Activated CD4-positive, alpha-beta memory T cell treated with anti-CD3 and anti-CD28 coated beads, Interleukin-2, amount 10 ng/mL, durations not matched to agents 7 days and 5 days (primary cell): Measurements from ENCODE around the gene A3GALT2. TPM values are rescaled to one million over a fixed set of nuclear protein-coding genes. Genes with fewer than 3 reads are reported as not detected.

Source experiments
- CTCF ChIA-PET: fragments of 350-600 bp; sonication (Branson Sonifier 250); formaldehyde crosslinking; loops from one replicate; lab custom pipeline; 2021; ENCODE audit warnings: antibody characterized with exemption, inconsistent platforms; lab: Charles Lee
- POLR2A ChIA-PET: fragments of 350-600 bp; sonication (Branson Sonifier 250); formaldehyde crosslinking; loops from one replicate; lab custom pipeline; 2021; ENCODE audit warnings: antibody characterized with exemption; lab: Charles Lee
- DNase-seq: peaks from one replicate; pipeline ENCODE4 v3.0.0-alpha.2; 2020
- H3K27ac Mint-ChIP-seq: one replicate; pipeline ENCODE4 v1.8.0; 2021; ENCODE audit warnings: mild to moderate bottlenecking, mixed read lengths
- H3K27me3 Mint-ChIP-seq: one replicate; pipeline ENCODE4 v1.8.0; 2021; ENCODE audit warnings: mixed read lengths
- H3K36me3 Mint-ChIP-seq: one replicate; pipeline ENCODE4 v1.8.0; 2021; ENCODE audit warnings: low read depth, mixed read lengths
- H3K4me1 Mint-ChIP-seq: one replicate; pipeline ENCODE4 v1.8.0; 2021; ENCODE audit warnings: mixed read lengths
- H3K4me3 Mint-ChIP-seq: one replicate; pipeline ENCODE4 v1.8.0; 2021; ENCODE audit warnings: mild to moderate bottlenecking, mixed read lengths
- H3K9me3 Mint-ChIP-seq: one replicate; pipeline ENCODE4 v1.8.0; 2021; ENCODE audit warnings: mixed read lengths
- total RNA-seq, 2 experiments: library from RNA; stranded (reverse); gene quantifications; one replicate each; pipeline ENCODE4 v1.2.3, GENCODE V29; 2021

The A3GALT2 gene
- total RNA-seq, 2 experiments from 2014 or later = not detected

DNA sequence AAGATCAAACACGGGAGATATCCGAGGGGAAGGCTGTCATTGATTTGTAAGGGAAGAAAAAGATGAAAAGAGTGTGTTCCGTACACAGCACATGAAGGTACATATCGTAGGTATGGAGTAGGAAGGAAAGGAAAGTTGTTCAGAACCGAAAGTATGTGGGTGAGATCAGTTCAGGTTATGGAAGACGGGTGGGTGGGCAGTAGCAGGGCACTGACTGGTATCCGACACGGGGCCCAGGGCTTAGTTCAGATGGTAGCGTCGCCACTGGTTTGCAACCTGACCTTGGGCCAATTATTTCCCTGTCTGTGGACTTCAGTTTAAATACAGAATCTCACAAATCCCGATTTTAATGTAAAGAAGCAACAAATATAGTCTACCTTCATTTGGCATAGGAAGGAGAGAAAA is 27.8 kb upstream of the A3GALT2 start:
- peaks cover 47% of the 10 kb centered on the region for H3K4me1 Mint-ChIP-seq

GRCh38 chr1:33348194-33348593 is 27.3 kb upstream of the A3GALT2 start:
- no peak for DNase-seq
- Mint-ChIP-seq H3K27ac (peak overlapping the region; percentile 83), H3K36me3 (peaks cover 31% of the 10 kb centered on the region), H3K27me3 (peaks cover 3% of the 10 kb centered on the region), H3K4me1 (peaks cover 47% of the 10 kb centered on the region), H3K9me3 (no peaks in the 10 kb centered on the region), H3K4me3 (peak overlapping the region; percentile 82)
- CTCF ChIA-PET = interaction anchor here (1.0 to 1.1 kb wide), 2 partner anchors 50 to 53 kb away, joined by 4 read pairs; no protein-coding TSS in a partner anchor
- POLR2A ChIA-PET = interaction anchor here (0.6 to 2.1 kb wide), 4 partner anchors 9 to 88 kb away, joined by 3 to 5 read pairs (median 4); no protein-coding TSS in a partner anchor

More for the DNA sequence above, 27.8 kb upstream of the A3GALT2 start:
- H3K9me3 Mint-ChIP-seq = no peaks in the 10 kb centered on the region
- H3K27me3 Mint-ChIP-seq = peaks cover 3% of the 10 kb centered on the region
- CTCF ChIA-PET = interaction anchor here (1.0 to 1.1 kb wide), 2 partner anchors 51 to 54 kb away, joined by 4 read pairs; no protein-coding TSS in a partner anchor
- H3K4me3 Mint-ChIP-seq = peak overlapping the region; percentile 82
- peak; percentile 25 for DNase-seq
- POLR2A ChIA-PET = interaction anchor here (0.7 to 2.7 kb wide), 7 partner anchors 10 to 221 kb away, joined by 3 to 12 read pairs (median 5); no protein-coding TSS in a partner anchor
- peaks cover 31% of the 10 kb centered on the region for H3K36me3 Mint-ChIP-seq
- H3K27ac Mint-ChIP-seq = peak overlapping the region; percentile 83

GRCh38 chr1:33347650-33347992 is 26.7 kb upstream of the A3GALT2 start:
- Mint-ChIP-seq H3K4me3 (peak overlapping the region; percentile 82), H3K27me3 (peaks cover 3% of the 10 kb centered on the region), H3K27ac (peak overlapping the region; percentile 3), H3K4me1 (peaks cover 48% of the 10 kb centered on the region), H3K9me3 (no peaks in the 10 kb centered on the region), H3K36me3 (peaks cover 36% of the 10 kb centered on the region)
- ChIA-PET POLR2A (interaction anchor here (0.6 to 2.1 kb wide), 3 partner anchors 8 to 33 kb away, joined by 3 to 5 read pairs (median 5); no protein-coding TSS in a partner anchor), CTCF (no interaction called here)
- DNase-seq = no peak

DNA sequence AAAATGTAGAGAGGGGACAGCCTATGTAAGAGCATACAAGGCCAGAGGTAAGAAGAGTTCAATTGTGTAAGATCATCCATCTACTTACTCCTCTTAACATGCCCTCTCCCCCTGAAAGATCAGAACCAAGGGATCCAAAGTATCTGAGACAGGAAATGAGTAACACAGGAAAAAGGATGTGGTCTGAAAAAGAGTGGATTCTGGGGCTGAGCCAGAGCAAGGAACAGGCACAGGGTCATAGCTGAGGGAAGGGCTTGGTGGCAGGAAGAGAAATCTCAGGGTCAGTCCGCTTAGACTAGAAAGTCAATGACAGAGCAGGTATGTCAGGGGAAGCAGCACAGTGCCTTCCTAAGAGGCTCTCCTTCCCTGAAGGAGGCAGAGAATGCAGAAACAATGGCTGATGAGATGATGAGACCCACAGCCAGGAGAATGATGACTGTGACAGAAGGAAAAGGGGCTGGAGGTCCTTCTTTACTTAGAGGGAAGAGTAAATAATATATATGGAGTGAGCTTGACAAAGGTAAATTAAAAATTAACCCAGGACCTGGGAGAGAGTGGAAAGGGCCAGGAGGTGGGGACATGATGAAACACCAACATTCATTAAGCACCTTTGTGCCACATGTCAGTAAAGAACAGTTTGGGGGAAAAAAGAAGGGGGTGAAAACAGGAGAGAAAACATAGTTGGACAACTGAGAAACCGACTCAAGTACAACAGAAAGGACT is 26.2 kb upstream of the A3GALT2 start:
- Mint-ChIP-seq H3K27me3 (peaks cover 3% of the 10 kb centered on the region), H3K27ac (peak overlapping the region; percentile 3), H3K9me3 (no peaks in the 10 kb centered on the region), H3K4me3 (peak overlapping the region; percentile 82), H3K36me3 (peaks cover 37% of the 10 kb centered on the region), H3K4me1 (peaks cover 48% of the 10 kb centered on the region)
- ChIA-PET CTCF (no interaction called here), POLR2A (interaction anchor here (1.9 to 2.1 kb wide), 2 partner anchors 8 to 17 kb away, joined by 5 read pairs; no protein-coding TSS in a partner anchor)
- DNase-seq = no peak

- no peak for DNase-seq
- H3K36me3 Mint-ChIP-seq = peaks cover 37% of the 10 kb centered on the region
- H3K27me3 Mint-ChIP-seq = peaks cover 3% of the 10 kb centered on the region
- H3K9me3 Mint-ChIP-seq = no peaks in the 10 kb centered on the region
- peak overlapping the region; percentile 82 for H3K4me3 Mint-ChIP-seq
- ChIA-PET CTCF (no interaction called here), POLR2A (no interaction called here)
- no peak overlapping the region for H3K27ac Mint-ChIP-seq
- H3K4me1 Mint-ChIP-seq = peaks cover 47% of the 10 kb centered on the region
Observed at GRCh38 chr1:33346533-33346926, 25.6 kb upstream of the A3GALT2 start.

DNA sequence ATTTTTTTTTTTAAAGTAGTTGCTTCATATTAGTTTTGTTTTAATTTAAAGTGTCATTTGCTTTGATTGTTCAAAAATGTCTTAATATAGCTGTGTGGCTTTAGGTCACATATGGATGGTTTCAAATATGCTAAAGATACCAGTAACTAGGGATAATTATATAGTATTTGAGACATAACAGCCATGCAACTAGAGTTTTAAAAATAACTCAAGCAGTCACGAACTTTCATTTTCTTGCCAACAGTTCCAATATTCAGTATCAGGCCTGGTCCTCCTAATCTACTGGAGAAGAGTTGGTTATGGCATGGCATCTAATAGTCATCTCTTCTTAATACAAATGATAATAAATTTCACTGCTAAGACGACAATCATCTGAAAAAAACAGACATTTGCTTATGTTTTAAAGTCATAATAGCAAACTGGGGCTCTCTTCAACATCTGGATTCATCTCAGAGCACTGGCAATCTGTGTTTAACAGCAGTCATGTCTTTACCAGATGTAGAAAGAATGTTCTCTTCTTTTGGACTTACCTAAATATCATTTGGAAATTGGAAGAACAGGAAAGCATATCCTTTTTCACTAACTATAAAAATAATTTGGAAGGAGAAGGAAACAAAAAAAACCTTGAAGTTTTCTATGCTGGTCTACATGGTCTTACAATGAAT is 24.1 kb upstream of the A3GALT2 start:
- Mint-ChIP-seq H3K4me1 (peaks cover 37% of the 10 kb centered on the region), H3K27ac (no peak overlapping the region), H3K9me3 (no peaks in the 10 kb centered on the region), H3K36me3 (peaks cover 39% of the 10 kb centered on the region), H3K4me3 (no peak overlapping the region), H3K27me3 (no peaks in the 10 kb centered on the region)
- POLR2A ChIA-PET = no interaction called here
- no peak for DNase-seq
- CTCF ChIA-PET = no interaction called here

DNA sequence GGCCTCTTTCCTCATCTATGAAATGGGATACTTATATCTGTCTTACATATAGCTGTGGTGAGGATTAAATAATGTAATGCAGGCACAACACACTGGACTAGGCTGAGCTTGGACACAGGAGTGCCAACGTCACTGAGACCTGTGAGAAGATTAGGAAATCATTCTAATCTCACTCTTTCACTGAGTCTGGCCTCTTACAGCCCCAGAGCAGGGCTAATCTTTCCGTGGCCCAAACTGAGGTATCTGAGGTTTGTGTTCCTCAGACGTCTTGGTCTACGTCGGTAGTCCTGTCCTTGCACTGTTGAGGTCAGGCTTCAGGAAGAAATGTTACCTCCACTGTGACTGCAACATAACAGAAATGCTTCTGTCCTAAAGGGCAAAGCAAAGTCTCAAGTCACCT is 22.6 kb upstream of the A3GALT2 start:
- Mint-ChIP-seq H3K4me3 (no peak overlapping the region), H3K27me3 (no peaks in the 10 kb centered on the region), H3K9me3 (no peaks in the 10 kb centered on the region), H3K36me3 (peaks cover 33% of the 10 kb centered on the region), H3K27ac (no peak overlapping the region), H3K4me1 (peaks cover 36% of the 10 kb centered on the region)
- POLR2A ChIA-PET = no interaction called here
- no peak for DNase-seq
- CTCF ChIA-PET = no interaction called here

DNA sequence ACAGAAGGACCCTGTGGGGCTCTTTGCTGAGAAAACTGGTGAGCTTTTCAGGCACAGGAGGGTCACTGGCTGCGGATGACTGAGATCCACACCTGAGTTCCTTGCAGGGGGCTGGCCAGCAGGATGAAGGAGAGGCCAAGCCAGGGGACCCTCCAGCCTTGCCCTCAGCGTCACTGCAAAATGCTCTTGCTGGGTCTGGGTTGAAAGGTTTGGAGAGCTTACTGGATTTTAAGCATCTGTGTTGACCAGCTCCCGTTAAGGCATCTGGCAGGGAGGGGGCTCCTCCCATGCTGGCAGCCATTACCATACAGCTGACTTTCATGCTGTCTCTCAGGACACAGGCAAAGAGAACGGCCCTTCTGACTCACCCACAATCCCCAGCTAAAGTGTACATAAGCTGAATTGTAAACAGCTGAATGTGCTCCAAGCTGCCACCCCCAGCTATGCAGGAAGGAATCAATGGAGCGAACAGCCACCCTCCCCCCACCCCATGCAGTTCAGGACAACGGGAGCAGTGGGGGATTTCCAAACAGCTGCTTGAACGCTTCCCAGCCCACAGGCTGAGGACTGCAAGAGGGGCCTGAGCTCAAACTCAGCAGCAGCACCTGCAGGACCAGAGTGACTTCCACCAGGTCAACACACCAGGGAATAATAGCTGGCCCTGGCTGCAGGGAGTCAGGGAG is 21.3 kb upstream of the A3GALT2 start:
- CTCF ChIA-PET = no interaction called here
- Mint-ChIP-seq H3K27me3 (no peaks in the 10 kb centered on the region), H3K9me3 (no peaks in the 10 kb centered on the region), H3K36me3 (peaks cover 27% of the 10 kb centered on the region), H3K4me1 (peaks cover 23% of the 10 kb centered on the region), H3K4me3 (no peak overlapping the region), H3K27ac (no peak overlapping the region)
- no peak for DNase-seq
- POLR2A ChIA-PET = interaction anchor here (0.6 to 1.1 kb wide), 2 partner anchors 39 to 99 kb away, joined by 4 read pairs; no protein-coding TSS in a partner anchor

GRCh38 chr1:33341190-33341589 is 20.3 kb upstream of the A3GALT2 start:
- DNase-seq = no peak
- Mint-ChIP-seq H3K27me3 (no peaks in the 10 kb centered on the region), H3K9me3 (no peaks in the 10 kb centered on the region), H3K36me3 (peaks cover 17% of the 10 kb centered on the region), H3K4me3 (no peak overlapping the region), H3K27ac (no peak overlapping the region), H3K4me1 (peaks cover 13% of the 10 kb centered on the region)
- CTCF ChIA-PET = no interaction called here
- POLR2A ChIA-PET = no interaction called here

DNA sequence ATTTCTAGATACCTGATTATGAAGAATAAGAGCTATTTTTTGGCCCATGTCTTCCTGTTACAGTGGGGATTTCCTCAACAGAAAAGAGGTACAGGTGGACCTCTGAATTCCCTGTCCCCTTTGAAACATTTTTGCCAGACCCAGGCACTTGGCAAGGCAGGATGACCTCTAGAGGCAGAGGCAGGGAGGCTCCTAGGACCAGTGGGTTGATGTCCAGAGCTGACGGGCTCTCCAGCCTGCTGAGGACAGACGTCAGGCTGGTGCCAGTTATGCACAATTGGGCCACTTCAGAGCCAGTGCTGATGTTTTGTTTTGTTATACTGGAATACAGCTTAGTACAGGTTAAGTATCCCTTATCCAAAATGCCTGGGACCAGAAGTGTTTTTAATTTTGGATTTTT is 18.5 kb upstream of the A3GALT2 start:
- Mint-ChIP-seq H3K36me3 (peaks cover 14% of the 10 kb centered on the region), H3K27ac (no peak overlapping the region), H3K27me3 (no peaks in the 10 kb centered on the region), H3K4me1 (peaks cover 10% of the 10 kb centered on the region), H3K4me3 (no peak overlapping the region), H3K9me3 (no peaks in the 10 kb centered on the region)
- no peak for DNase-seq
- ChIA-PET POLR2A (interaction anchor here (1.5 kb wide), 1 partner anchor 9 kb away, joined by 5 read pairs; no protein-coding TSS in a partner anchor), CTCF (interaction anchor here (2.0 kb wide), 1 partner anchor 44 kb away, joined by 7 read pairs; no protein-coding TSS in a partner anchor)

DNA sequence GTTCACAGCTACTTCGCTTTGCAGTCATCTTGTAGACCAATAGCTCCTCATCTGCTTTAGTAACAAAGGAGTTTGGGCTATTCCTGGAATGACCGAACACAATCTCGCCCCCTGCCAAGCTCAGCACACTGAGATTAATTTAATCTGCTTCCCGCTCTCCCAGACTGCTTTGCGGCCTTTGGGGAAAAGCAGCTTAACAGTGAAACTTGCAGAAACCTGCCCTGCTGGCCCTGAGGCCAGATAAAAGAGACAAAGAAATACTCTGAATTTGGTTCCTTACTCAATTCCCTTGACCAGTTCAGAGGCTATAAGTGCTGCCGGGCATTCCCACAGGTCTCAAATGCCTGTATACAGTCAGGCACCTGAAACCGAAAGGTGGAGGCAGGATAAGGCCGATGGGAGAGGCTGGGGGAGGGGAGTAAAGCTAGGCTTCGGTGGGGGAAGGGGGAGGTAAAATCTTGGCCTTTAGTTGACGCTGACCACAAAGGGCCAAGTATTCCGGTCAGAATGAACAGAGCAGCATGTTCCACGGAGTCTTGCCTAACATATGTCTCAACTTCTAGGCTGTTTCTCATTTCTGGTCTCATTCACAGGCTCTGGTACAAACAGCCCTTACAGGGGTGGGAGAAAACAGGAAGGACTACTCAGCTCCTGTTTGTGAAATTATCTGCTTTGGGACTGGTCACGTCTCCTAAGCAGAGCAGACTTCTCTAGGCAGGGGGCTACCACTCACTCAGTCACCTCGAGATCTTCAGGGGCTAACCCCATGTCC is 17.7 kb upstream of the A3GALT2 start:
- no peaks in the 10 kb centered on the region for H3K9me3 Mint-ChIP-seq
- H3K27me3 Mint-ChIP-seq = no peaks in the 10 kb centered on the region
- DNase-seq = no peak
- H3K27ac Mint-ChIP-seq = no peak overlapping the region
- H3K4me1 Mint-ChIP-seq = peaks cover 10% of the 10 kb centered on the region
- no peak overlapping the region for H3K4me3 Mint-ChIP-seq
- H3K36me3 Mint-ChIP-seq = peaks cover 19% of the 10 kb centered on the region
- CTCF ChIA-PET = interaction anchor here (2.0 kb wide), 1 partner anchor 43 kb away, joined by 7 read pairs; no protein-coding TSS in a partner anchor
- POLR2A ChIA-PET = interaction anchor here (1.5 kb wide), 1 partner anchor 10 kb away, joined by 5 read pairs; no protein-coding TSS in a partner anchor

DNA sequence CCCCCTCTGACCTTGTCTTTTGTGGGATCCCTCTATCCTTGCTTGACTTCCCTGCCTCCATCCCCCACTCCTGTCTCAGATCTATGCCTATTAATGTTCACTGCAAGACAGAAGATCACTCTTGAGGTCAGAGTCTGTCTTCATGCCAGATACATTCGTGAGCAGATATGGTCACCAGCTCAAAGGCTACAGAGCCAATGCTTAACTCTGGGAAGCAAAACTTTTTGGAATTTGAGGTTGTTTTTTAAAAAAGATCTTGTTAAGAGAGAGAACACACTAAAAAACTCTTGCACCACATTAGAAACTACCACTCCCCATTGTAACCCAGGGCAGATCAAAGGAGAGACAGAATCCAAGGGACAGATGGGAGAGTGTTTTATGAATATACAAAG is 17.1 kb upstream of the A3GALT2 start:
- Mint-ChIP-seq H3K9me3 (no peaks in the 10 kb centered on the region), H3K4me1 (peaks cover 10% of the 10 kb centered on the region), H3K36me3 (peaks cover 24% of the 10 kb centered on the region), H3K27me3 (no peaks in the 10 kb centered on the region), H3K27ac (no peak overlapping the region), H3K4me3 (no peak overlapping the region)
- no peak for DNase-seq
- ChIA-PET CTCF (interaction anchor here (2.0 kb wide), 1 partner anchor 42 kb away, joined by 7 read pairs; no protein-coding TSS in a partner anchor), POLR2A (no interaction called here)
